H1 (cell line): ENCODE data around the gene PIM1. TPM values are rescaled to one million over a fixed set of nuclear protein-coding genes. Genes with fewer than 3 reads are reported as not detected.
A peak's percentile ranks its signal among the peaks of the same experiment; 100 is the strongest.

ENCODE experiments used
- CTCF ChIA-PET: fragments of 300-600 bp; sonication (Branson Sonifier 250); formaldehyde crosslinking; loops from one replicate; lab custom pipeline; 2021; ENCODE audit not compliant: partially characterized antibody; lab: Charles Lee
- POLR2A ChIA-PET: fragments of 300-600 bp; sonication (Branson Sonifier 250); formaldehyde crosslinking; loops from one replicate; lab custom pipeline; 2021; ENCODE audit warnings: inconsistent platforms; ENCODE audit not compliant: partially characterized antibody; lab: Charles Lee
- DNase-seq, 2 experiments: peaks; one replicate each; pipeline versions ENCODE4 v3.0.0 to v3.0.0-alpha.2; 2010 to 2022; ENCODE audit warnings: low spot score in 2 of 2, low read depth in 1 of 2, mixed read lengths in 1 of 2
- FAIRE-seq: peaks from 2 replicates; lab custom pipeline; 2011; peaks lifted over from hg19 to GRCh38; lab: Jason Lieb, UNC
- H2AFZ ChIP-seq: 2 replicates; pipeline ENCODE4 v1.8.1; 2012; ENCODE audit warnings: low read length, inconsistent platforms
- H2AK5ac ChIP-seq: 2 replicates; pipeline ENCODE4 v1.6.1; 2013; ENCODE audit warnings: low read depth, low read length
- H2BK120ac ChIP-seq: replicated peaks from 2 replicates; pipeline ENCODE3; 2013; ENCODE audit warnings: low read depth, low read length, inconsistent platforms
- H2BK12ac ChIP-seq: 2 replicates; pipeline ENCODE4 v1.6.1; 2013; ENCODE audit warnings: low read depth, low read length
- H2BK15ac ChIP-seq: 2 replicates; pipeline ENCODE4 v1.6.1; 2013; ENCODE audit warnings: low read length
- H2BK20ac ChIP-seq: 2 replicates; pipeline ENCODE4 v1.6.1; 2013; ENCODE audit warnings: low read length
- H2BK5ac ChIP-seq: 2 replicates; pipeline ENCODE4 v1.6.1; 2013; ENCODE audit warnings: low read depth, low read length
- H3K14ac ChIP-seq: 2 replicates; pipeline ENCODE4 v1.6.1; 2013; ENCODE audit warnings: inconsistent platforms; ENCODE audit not compliant: insufficient read length
- H3K18ac ChIP-seq: 2 replicates; pipeline ENCODE4 v1.6.1; 2013; ENCODE audit warnings: low read length; ENCODE audit errors: extremely low read depth
- H3K23ac ChIP-seq: 2 replicates; pipeline ENCODE4 v1.6.1; 2013; ENCODE audit warnings: inconsistent platforms; ENCODE audit not compliant: insufficient read length
- H3K23me2 ChIP-seq: 2 replicates; pipeline ENCODE4 v1.6.1; 2013; ENCODE audit warnings: low read depth, low read length
- H3K27ac ChIP-seq: 2 replicates; pipeline ENCODE4 v1.6.1; 2011; ENCODE audit warnings: low read depth, low read length, inconsistent platforms
- H3K27me3 ChIP-seq, 4 experiments: replicated peaks in 1 of 4; 1 replicate in 1 of 4; 2 replicates in 3 of 4; pipeline versions ENCODE4 v1.6.1 to v1.8.1; 2011 to 2013; ENCODE audit warnings: low read length in 3 of 4, mild to moderate bottlenecking in 3 of 4, inconsistent platforms in 2 of 4, mixed read lengths in 2 of 4, moderate library complexity in 1 of 4; ENCODE audit not compliant: control insufficient read depth in 3 of 4, insufficient read depth in 3 of 4; ENCODE audit errors: extremely low read depth in 1 of 4
- H3K36me3 ChIP-seq, 4 experiments: 2 replicates each; pipeline versions ENCODE4 v1.6.1 to v1.8.1; 2011 to 2013; ENCODE audit warnings: mild to moderate bottlenecking in 4 of 4, low read length in 3 of 4, moderate library complexity in 2 of 4, control low read depth in 1 of 4, inconsistent platforms in 1 of 4; ENCODE audit not compliant: insufficient read depth in 4 of 4, control insufficient read depth in 2 of 4
- H3K4ac ChIP-seq: replicated peaks from 2 replicates; pipeline ENCODE3; 2013; ENCODE audit warnings: low read length, low read depth, mixed read lengths, inconsistent platforms; ENCODE audit not compliant: insufficient read length
- H3K4me1 ChIP-seq, 4 experiments: replicated peaks in 1 of 4; 1 replicate in 1 of 4; 2 replicates in 3 of 4; pipeline versions ENCODE4 v1.6.1 to v1.8.1; 2011 to 2013; ENCODE audit warnings: low read length in 3 of 4, inconsistent platforms in 2 of 4, mixed read lengths in 1 of 4; ENCODE audit not compliant: insufficient read depth in 4 of 4, control insufficient read depth in 3 of 4
- H3K4me2 ChIP-seq, 2 experiments: 2 replicates each; pipeline versions ENCODE4 v1.6.1 to v1.8.1; 2011 to 2013; ENCODE audit warnings: low read depth in 2 of 2, low read length in 2 of 2, control low read depth in 1 of 2, inconsistent platforms in 1 of 2, mild to moderate bottlenecking in 1 of 2; ENCODE audit not compliant: insufficient read depth in 1 of 2
- H3K4me3 ChIP-seq, 4 experiments: fragments of 200-600, 300-600 bp in 1 of 4; sonication (generic), shearing (Covaris generic), sonication (Bioruptor Twin) in 1 of 4; 2 replicates each; pipeline versions ENCODE4 v1.5.1 to v1.8.1; 2011 to 2016; ENCODE audit warnings: low read length in 4 of 4, low read depth in 3 of 4, control low read depth in 2 of 4, inconsistent platforms in 2 of 4, mild to moderate bottlenecking in 2 of 4, mixed read lengths in 1 of 4, moderate library complexity in 1 of 4; ENCODE audit not compliant: insufficient read depth in 2 of 4; ENCODE audit errors: extremely low read depth in 1 of 4
- H3K56ac ChIP-seq: replicated peaks from 2 replicates; pipeline ENCODE3; 2013; ENCODE audit warnings: low read depth, mild to moderate bottlenecking, mixed read lengths, low read length, inconsistent platforms; ENCODE audit not compliant: insufficient read length
- H3K79me1 ChIP-seq: 2 replicates; pipeline ENCODE4 v1.6.1; 2013; ENCODE audit warnings: low read depth, low read length, control low read depth
- H3K79me2 ChIP-seq, 2 experiments: 2 replicates each; pipeline versions ENCODE4 v1.6.1 to v1.8.1; 2012 to 2013; ENCODE audit warnings: low read length in 2 of 2, mild to moderate bottlenecking in 2 of 2, inconsistent platforms in 1 of 2; ENCODE audit not compliant: insufficient read depth in 2 of 2, control insufficient read depth in 1 of 2
- H3K9ac ChIP-seq, 4 experiments: replicated peaks in 1 of 4; 1 replicate in 1 of 4; 2 replicates in 3 of 4; pipeline versions ENCODE4 v1.6.1 to v1.8.1; 2011 to 2013; ENCODE audit warnings: low read depth in 3 of 4, low read length in 3 of 4, control low read depth in 2 of 4, mild to moderate bottlenecking in 2 of 4, moderate library complexity in 2 of 4, inconsistent platforms in 1 of 4; ENCODE audit errors: extremely low read depth in 1 of 4
- H3K9me3 ChIP-seq, 2 experiments: 2 replicates each; pipeline versions ENCODE4 v1.6.1 to v1.8.1; 2012 to 2013; ENCODE audit warnings: mild to moderate bottlenecking in 2 of 2, moderate library complexity in 2 of 2, control low read depth in 1 of 2, inconsistent platforms in 1 of 2, low read depth in 1 of 2, low read length in 1 of 2, mixed read lengths in 1 of 2; ENCODE audit not compliant: insufficient read depth in 2 of 2
- H4K20me1 ChIP-seq, 2 experiments: replicated peaks in 1 of 2; 2 replicates each; pipeline versions ENCODE3 to v1.8.1; 2011 to 2013; ENCODE audit warnings: inconsistent platforms in 2 of 2, low read length in 2 of 2, mild to moderate bottlenecking in 1 of 2; ENCODE audit not compliant: insufficient read depth in 2 of 2, control insufficient read depth in 1 of 2
- H4K5ac ChIP-seq: 2 replicates; pipeline ENCODE4 v1.6.1; 2013; ENCODE audit warnings: low read length, low read depth, mixed read lengths, inconsistent platforms; ENCODE audit not compliant: insufficient read length
- H4K8ac ChIP-seq: 2 replicates; pipeline ENCODE4 v1.8.0; 2013; ENCODE audit warnings: mild to moderate bottlenecking, moderate library complexity, low read length, inconsistent platforms; ENCODE audit not compliant: insufficient read depth; ENCODE audit errors: extremely low read depth
- H4K91ac ChIP-seq: replicated peaks from 2 replicates; pipeline ENCODE3; 2013; ENCODE audit warnings: low read length, mixed read lengths, inconsistent platforms; ENCODE audit not compliant: insufficient read length
- RXRA ChIP-seq: IDR thresholded peaks from 2 replicates; pipeline ENCODE4 v1.6.1; 2011; ENCODE audit warnings: low read depth, mild to moderate bottlenecking, low read length, moderate library complexity; ENCODE audit not compliant: insufficient read depth
- WGBS, 2 experiments: shearing (Covaris generic) in 1 of 2; methylation state at CpG; one replicate each; pipeline versions ENCODE4 v1.1.6 to v1.1.7; 2013 to 2015; ENCODE audit warnings: low lambda C conversion rate in 2 of 2, mixed read lengths in 2 of 2, inconsistent platforms in 1 of 2, low coverage in 1 of 2, missing lambda C conversion rate in 1 of 2; ENCODE audit not compliant: insufficient replicate concordance in 2 of 2, insufficient coverage in 1 of 2, insufficient read length in 1 of 2; ENCODE audit errors: extremely low coverage in 1 of 2, missing lambda C conversion rate in 1 of 2; 5-methylcytosine and 5-hydroxymethylcytosine counted together
- polyA plus RNA-seq, 7 experiments: library from polyadenylated mRNA; depleted of rRNA in 3 of 7; stranded (reverse) in 5 of 7; unstranded in 2 of 7; fragments of >200 nt in 5 of 7; fragments of 200-250 nt in 2 of 7; gene quantifications; 1 replicate in 5 of 7; 2 replicates in 1 of 7; 4 replicates in 1 of 7; pipeline versions ENCODE4 v1.2.1 to v1.2.3, GENCODE V29; 2011 to 2013; ENCODE audit warnings: missing spikeins in 2 of 7, mixed read lengths in 2 of 7
- total RNA-seq: library from RNA; stranded (reverse); fragmentation: NEBNext Ultra II Directional; extraction: Animal tissue kit (Norgen Biotek cat#: 25700); gene quantifications from 2 replicates; pipeline ENCODE4 v1.2.1, GENCODE V29; 2021

PIM1 gene
- total and polyA plus RNA-seq, 2 of the 8 experiments (the other 6 are each of a cell fraction or from before 2014, with no cell fraction given) = 25.5 to 94.9 TPM

- POLR2A ChIA-PET = interaction anchor here (0.6 to 39.1 kb wide), 6 partner anchors 13 to 83 kb away, joined by 3 to 1024 read pairs (median 82); partner anchors contain the start of gene PIM1
- peak overlapping the region; percentile 22 for H4K91ac ChIP-seq
- 0 out of 2 replicates have a peak, but pooled peaks cover 3% of the 10 kb centered on the region for H3K23me2 ChIP-seq
- no peak overlapping the region for H3K23ac ChIP-seq
- peaks cover 16 to 30% (median 19%) of the 10 kb centered on the region in 4 experiments for H3K4me1 ChIP-seq
- no peak overlapping the region for H3K4me3 ChIP-seq
- H3K36me3 ChIP-seq = peaks cover 0 to 13% (median 0%) of the 10 kb centered on the region in 4 experiments; a peak in 2 of 8 replicates
- H3K79me1 ChIP-seq = peaks cover 8% of the 10 kb centered on the region
- no peak overlapping the region for H2BK20ac ChIP-seq
- H3K56ac ChIP-seq = no peak overlapping the region
- H4K8ac ChIP-seq = no peak overlapping the region
- H2AK5ac ChIP-seq = peak overlapping the region; percentile 75; the same call in 1 of the 2 replicates
- H3K27ac ChIP-seq = no peak overlapping the region; the same call in 1 of the 2 replicates
- no peak overlapping the region for H3K18ac ChIP-seq
- no peak for FAIRE-seq
- H4K20me1 ChIP-seq = no peaks in the 10 kb centered on the region
- H2AFZ ChIP-seq = no peak overlapping the region
- no peak for TF ChIP-seq RXRA
- TF ChIP-seq, all 59 proteins: peak for 0
- no peak overlapping the region for H4K5ac ChIP-seq
- H3K9me3 ChIP-seq = no peaks in the 10 kb centered on the region
- H2BK5ac ChIP-seq = peak overlapping the region; percentile 38; the same call in 1 of the 2 replicates
- no peak overlapping the region for H3K14ac ChIP-seq
- no peak overlapping the region for H2BK15ac ChIP-seq
- no peak overlapping the region for H3K4me2 ChIP-seq
- 85% methylated on average over 5 of the region's 5 CpGs; no CpG with 5 or more reads in 1 of the 2 experiments for WGBS, 2 experiments
- H3K79me2 ChIP-seq = peaks cover 0 to 40% of the 10 kb centered on the region in 2 experiments; a peak in 2 of 4 replicates
- no peak for DNase-seq
- H3K9ac ChIP-seq = no peak overlapping the region; a peak in 2 of 7 replicates
- no peaks in the 10 kb centered on the region for H3K27me3 ChIP-seq
- no peak overlapping the region for H2BK120ac ChIP-seq
- no peak overlapping the region for H3K4ac ChIP-seq
- CTCF ChIA-PET = interaction anchor here (1.0 to 2.5 kb wide), 5 partner anchors 16 to 105 kb away, joined by 3 to 14 read pairs (median 5); partner anchors contain the start of gene PIM1
- no peak overlapping the region for H2BK12ac ChIP-seq
These were observed 47.1 kb upstream of the PIM1 start for GRCh38 chr6:37122861-37123260.
